ENCODE data around the gene PGP.

The PGP gene

DNA sequence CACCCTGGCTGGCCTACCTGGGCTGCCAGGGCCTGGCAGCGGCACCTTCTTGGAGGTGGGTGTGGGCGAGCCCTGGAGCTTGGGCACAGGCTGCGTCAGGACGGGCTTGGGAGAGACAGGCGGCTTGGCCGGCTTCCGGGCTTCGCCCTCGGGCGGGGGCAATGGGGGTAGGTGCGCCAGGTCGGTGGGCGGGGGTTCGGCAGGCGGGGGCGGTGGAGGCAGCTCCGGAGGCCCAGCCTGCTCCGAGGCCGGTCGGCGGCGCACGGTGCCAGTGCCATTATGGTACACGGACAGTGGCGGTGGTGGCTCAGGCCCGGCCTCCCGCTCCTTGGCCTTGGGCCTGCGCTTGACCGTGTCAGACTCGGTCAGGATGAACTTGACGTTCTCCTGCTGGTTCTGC, 35.1 kb downstream of the PGP start:
- DNase-seq = no peak

- no peak for DNase-seq
Measured at GRCh38 chr16:2179107-2179501, 35.5 kb downstream of the PGP start.

DNA sequence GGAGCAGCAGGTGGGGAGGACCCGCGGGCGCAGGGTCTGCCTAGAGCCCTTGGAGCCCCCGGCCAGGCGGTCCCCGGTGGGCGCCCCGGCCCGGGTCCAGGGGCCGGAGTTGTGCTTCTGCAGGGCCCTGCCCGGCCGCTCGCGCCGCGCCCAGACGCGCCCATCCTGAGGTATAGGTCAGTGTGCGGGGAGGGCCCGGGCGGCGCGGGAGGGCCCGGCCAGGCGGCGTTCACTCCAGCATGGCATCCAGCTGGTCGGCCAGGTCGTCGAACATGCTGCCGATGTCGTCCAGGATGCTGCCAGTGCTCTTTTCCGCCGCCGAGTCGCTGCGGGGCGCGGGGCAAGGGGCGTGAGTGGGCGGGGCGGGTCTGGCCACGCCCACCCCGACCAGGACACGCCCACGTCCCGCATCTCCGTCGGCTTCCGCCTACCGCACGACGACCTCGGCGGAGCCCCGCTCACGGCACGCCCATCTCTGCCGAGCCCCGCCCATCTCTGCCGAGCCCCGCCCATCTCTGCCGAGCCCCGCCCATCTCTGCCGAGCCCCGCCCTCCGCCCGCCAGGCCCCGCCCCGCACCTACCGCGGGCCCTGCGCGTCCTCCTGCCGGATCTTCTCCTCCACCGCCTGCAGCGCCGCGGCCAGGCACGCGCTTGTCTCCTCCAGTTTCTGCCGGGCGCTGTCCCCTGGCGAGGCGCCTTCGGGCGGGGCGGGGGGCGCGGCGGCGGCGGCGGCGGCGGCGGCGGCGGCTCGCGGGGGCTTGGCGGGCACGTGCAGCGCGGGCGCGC, 36.1 kb downstream of the PGP start:
- no peak for DNase-seq

DNA sequence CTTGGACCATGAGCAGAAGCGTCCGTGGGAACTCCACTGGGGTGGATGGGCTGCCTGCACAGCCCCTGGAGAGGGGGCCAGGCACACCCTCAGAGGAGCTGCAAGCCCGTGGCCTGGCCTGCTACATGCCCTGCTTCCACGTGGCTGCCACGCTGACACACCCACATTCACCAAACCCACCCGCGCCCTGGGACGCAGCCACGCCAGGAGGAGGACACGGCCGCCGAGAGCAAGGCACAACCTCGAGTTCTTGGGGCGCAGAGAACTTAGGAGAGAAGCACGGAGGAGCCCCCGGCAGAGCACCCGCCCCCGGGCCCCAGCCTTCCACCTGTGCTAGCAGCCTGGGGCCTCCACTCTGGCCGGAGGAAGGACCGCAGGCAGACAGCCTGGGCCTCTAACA, 37.1 kb downstream of the PGP start:
- no peak for DNase-seq

DNA sequence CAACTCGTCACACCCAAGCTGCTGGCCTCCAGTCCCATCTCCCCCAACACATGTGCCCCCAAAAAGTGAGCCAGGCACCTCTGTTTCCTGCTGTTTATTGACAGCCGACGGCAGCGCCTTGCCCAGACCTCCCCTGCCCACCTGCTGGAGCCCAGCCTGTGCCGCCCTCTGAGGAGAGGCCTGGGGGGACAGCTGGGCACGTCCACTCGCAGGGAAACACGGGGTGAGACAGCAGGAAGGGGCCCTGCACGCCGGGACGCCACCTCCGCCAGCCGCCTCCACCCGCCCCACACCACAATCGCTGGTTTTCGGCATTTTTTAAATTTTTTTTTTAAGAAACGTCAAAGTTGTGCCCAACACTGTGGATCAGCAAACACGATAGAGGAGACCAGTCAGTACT, 37.5 kb downstream of the PGP start:
- DNase-seq = no peak

DNA sequence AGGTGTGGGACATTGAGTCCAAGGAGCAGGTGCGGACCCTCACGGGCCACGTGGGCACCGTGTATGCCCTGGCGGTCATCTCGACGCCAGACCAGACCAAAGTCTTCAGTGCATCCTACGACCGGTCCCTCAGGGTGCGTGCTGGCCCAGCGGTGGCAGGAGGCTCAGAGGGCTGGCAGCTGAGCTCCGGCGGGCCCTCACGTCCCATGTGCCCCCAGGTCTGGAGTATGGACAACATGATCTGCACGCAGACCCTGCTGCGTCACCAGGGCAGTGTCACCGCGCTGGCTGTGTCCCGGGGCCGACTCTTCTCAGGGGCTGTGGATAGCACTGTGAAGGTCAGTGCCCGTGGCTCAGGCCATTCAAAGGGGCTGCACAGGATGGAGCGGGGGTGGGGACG, 38.6 kb downstream of the PGP start:
- DNase-seq = no peak

- no peak for DNase-seq
Measured at GRCh38 chr16:2175454-2175853, 39.2 kb downstream of the PGP start.

DNA sequence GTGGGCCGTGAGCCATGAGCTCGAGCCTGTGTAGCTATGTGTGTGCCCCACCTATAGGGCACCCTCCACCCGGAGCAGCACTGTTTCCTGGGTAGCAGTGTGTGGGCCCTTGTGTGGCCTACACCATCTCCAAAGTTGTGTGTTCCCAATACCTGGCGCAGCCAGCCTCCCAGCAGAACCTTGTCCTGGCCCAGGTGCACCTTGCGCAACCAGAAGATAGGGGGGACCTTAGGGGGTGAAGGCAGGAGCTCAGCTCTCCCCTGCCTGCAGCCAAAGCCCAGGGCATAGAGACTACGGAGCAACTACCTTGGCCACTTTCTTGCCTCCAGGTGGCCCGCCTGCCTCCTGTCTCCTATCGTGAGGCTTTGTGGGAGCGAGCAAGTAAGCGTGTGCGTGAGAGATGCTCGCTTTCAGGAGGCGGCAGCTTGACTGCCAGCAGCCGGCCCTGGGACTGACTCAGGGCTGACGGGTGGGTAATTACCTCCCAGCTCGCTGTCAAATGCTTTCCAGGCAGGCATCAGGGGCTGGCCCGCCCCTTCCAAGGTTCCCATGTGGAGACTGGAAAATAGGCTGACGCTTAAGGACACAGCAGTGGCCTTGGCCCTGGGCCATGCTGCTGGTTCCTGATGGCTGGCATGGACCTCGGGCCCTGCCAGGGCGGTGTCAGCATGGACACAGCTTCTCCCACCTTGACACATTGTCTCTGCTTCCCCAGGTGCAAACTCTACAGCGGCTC, 40.1 kb downstream of the PGP start:
- DNase-seq = no peak

GRCh38 chr16:2173916-2174315, 40.7 kb downstream of the PGP start:
- no peak for DNase-seq

DNA sequence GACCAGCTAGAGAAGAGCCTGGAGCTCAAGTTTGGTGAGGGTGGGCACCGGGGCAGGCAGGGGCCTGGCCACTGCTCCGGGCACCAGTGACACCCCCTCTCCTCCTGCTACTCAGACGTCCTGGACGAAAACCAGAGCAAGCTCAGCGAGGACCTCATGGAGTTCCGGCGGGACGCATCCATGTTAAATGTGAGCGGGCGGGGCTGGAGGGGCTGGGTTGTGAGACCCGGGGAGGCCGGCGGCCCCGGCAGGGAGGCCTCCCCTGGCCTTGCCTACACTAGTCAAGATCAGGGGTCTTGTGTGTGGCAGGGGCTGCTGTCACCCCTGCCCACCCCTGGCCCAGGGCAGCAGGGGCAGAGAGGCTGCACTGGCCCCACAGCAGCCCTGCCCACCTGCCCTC, 41.3 kb downstream of the PGP start:
- DNase-seq = no peak

DNA sequence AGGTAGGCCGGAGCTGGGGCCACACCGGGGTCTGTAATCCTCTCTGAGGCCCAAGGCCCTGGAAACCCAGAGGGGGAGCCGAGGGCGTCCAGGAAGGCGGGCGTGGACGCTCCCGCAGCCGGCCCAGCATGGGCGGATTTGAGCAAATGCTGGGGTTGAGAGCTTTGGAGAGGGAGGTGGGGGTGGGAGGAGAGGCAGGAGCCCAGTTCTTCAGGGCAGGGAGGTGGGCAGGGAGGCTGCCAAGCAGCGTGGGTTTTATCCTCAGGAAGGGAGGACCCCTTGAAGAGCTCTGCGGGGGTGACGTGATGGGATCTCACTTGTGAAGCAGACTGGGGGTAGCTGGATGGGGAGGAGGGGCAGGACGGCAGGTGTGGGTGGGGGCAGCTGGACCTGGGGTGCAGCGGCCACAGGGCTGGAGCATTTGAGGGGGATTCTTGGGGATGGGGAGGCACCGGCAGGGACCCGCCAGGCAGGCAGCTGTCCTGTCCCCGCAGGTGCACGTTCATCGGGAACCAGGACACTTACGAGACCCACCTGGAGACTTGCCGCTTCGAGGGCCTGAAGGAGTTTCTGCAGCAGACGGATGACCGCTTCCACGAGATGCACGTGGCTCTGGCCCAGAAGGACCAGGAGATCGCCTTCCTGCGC, 41.8 kb downstream of the PGP start:
- no peak for DNase-seq

- DNase-seq = no peak
Measured at GRCh38 chr16:2171601-2172178, 43.0 kb downstream of the PGP start.

DNA sequence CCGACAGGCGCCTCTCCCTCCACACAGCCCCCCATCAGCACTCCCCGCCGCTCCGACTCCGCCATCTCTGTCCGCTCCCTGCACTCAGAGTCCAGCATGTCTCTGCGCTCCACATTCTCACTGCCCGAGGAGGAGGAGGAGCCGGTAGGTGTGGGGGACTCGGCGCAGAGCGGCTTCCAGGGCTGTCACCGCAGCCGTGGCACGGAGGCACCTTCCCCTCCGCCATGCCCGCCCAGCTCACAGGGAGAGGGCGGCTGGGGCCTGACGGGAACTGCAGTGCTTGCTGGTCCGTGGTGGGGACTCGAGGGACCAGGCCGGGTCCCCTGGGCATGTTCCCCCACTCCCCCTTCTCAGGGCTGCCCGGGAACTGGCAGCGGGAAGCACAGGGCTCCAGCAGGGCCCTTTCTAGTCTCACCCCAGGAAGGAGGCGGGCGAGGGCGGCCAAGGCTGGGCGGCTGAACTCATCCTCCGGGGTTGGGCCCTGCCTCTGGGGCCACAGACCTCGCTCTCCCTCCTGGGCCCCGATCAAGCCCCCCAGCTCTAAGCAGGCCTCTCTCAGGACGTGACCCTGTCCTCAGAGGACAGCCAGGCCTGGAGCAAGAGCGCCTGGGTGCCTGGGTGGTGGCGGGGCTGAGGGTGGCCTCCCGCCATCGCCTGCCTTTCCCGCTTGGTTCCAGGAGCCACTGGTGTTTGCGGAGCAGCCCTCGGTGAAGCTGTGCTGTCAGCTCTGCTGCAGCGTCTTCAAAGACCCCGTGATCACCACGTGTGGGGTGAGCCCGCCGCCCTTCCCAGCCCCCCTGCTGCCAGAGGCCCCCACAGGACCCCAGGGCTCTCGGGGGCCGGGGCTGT, 43.8 kb downstream of the PGP start:
- DNase-seq = no peak

GRCh38 chr16:2170080-2170479, 44.6 kb downstream of the PGP start:
- DNase-seq = no peak

- no peak for DNase-seq
Measured at GRCh38 chr16:2167068-2167638, 47.5 kb downstream of the PGP start.

- DNase-seq = no peak
Measured at GRCh38 chr16:2166263-2167067, 48.2 kb downstream of the PGP start.

DNA sequence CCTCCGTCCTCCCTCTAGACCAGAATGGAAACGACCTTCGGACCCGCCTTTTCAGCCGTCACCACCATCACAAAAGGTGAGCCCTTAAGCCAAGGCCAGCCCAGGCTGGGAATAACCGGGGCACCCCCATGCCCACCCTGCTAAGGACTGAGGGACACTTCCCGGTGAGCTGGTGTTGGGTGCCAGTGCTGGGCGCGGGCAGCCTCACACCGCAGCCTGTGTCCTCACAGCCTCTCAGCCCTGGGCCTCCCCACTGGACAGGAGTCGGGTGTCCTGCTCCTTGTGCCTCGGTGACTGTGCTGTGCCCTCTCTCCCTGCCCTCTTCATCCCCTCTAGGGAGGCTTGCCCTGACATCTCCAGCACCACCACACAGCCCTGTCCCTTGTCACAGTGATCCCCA, 48.8 kb downstream of the PGP start:
- no peak for DNase-seq

DNA sequence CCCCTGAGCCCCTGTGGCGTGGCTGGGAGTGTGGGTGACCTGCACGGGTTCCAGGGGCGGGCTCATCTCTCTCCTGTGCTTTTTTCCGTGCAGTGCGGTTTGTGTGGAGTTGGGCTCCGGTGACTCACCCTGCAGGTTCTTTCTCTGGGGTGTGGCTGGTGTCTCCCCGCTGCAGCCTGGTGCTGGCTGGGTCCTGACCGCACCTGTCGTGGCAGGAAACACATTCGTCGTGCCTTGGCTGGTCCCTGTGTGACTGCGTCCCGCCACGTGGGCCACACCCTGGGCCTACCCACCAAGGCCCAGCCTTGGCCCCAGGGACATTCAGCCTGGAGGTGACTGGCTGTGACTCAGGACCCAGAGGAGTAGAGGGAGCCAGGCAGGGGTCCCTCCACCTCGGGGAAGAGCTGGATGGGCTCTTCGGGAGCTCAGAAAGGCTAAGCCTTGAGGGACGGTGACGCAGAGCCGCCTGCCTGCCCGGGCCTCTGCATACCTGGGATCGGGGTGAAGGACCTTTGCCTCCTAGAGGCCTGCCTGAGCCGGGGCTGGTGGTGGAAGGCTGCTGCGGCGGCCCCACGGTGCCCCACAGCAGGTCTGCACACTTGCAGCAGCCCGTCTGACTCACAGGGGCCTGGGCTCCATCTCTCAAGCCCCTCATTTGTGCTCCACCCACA, 51.3 kb downstream of the PGP start:
- DNase-seq = no peak

DNA sequence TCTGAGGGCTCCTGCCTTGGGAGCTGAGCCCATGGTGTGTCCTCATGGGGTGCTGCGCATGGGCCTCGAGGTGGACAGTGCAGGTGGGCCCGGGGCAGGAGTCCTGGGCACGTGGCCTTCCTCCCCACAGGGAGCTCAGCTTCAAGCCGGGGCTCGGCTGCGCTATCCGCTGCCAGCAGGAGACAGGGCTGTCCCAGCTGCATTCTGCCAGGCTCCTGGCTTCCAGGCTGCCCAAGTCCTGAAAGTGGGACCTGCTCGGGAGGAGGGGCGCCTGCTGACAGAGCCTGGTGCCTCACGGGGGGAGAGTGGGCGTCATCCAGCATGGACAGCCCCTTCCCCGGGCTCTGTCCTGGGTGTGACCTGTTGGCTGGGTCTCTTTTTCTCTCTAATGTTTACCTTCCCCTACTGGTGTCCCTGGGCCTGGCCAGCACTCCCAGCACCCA, 51.9 kb downstream of the PGP start:
- no peak for DNase-seq

DNA sequence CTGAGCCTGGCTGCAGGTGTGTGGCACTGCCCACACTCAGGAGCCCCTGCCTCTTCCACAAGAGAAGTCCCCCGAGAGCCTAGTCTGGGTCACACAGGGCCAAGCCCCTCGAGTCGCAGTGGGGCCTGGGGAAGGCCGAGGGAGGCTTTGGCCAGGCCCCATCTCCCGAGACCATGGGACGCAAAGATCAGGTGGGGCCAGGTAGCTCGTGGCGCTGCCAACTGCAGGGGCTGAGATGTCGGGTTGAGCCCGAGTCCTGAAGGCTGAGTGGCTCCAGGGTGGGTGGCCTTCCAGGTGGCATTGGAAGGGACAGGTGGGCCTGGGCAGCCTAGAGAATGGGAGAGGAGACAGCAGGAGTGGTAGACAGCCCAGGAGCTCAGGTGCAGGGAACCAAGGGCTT, 52.7 kb downstream of the PGP start:
- DNase-seq = no peak

All from NCI-H2171 (cell line).